GM12872 (cell line): Measurements from ENCODE around the gene PADI6.

ENCODE experiments used
- CTCF ChIP-seq: IDR thresholded peaks from 3 replicates; pipeline ENCODE4 v1.5.1; 2011; ENCODE audit warnings: low read depth, mild to moderate bottlenecking, low read length, moderate library complexity; ENCODE audit not compliant: insufficient read depth

The PADI6 gene

GRCh38 chr1:17350928-17351446, 21.0 kb upstream of the PADI6 start:
- TF ChIP-seq CTCF, result no peak

GRCh38 chr1:17351598-17352324, 20.2 kb upstream of the PADI6 start:
- TF ChIP-seq CTCF, result no peak

GRCh38 chr1:17352419-17352909, 19.5 kb upstream of the PADI6 start:
- TF ChIP-seq CTCF, result no peak

- no peak for TF ChIP-seq CTCF
Observed at GRCh38 chr1:17355898-17356297, 16.1 kb upstream of the PADI6 start.

GRCh38 chr1:17356387-17357026, 15.5 kb upstream of the PADI6 start:
- TF ChIP-seq CTCF, result no peak

- no peak for TF ChIP-seq CTCF
Observed at GRCh38 chr1:17358557-17358956, 13.4 kb upstream of the PADI6 start.

- no peak for TF ChIP-seq CTCF
Observed at GRCh38 chr1:17359031-17359430, 13.0 kb upstream of the PADI6 start.
